ENCODE measurements around the gene TMED8.

GRCh38 chr14:77306416-77306815, 70.5 kb downstream of the TMED8 start:
- TF ChIP-seq EZH2 (IDR thresholded peaks at IDR 0.05): no peak
- TF ChIP-seq EZH2phosphoT487 (IDR thresholded peaks at IDR 0.05; ENCODE audit: borderline replicate concordance): no peak
- TF ChIP-seq CTCF (IDR thresholded peaks at IDR 0.05 in 2 of 3, conservative IDR thresholded peaks at IDR 0.05 in 1 of 3; ENCODE audit: borderline replicate concordance in 1 of 3, insufficient read depth in 1 of 3, low read depth in 2 of 3, low read length in 2 of 3): no peak
- no peak for TF ChIP-seq POLR2A (IDR thresholded peaks at IDR 0.05; ENCODE audit: borderline replicate concordance, extremely low read depth, insufficient read depth, insufficient read length)
- no peak for TF ChIP-seq ATF3 (IDR thresholded peaks at IDR 0.05)
- TF ChIP-seq RAD21 (IDR thresholded peaks at IDR 0.05; ENCODE audit: low read depth): no peak
- TF ChIP-seq TCF7L2 (IDR thresholded peaks at IDR 0.05; ENCODE audit: borderline replicate concordance, extremely low read depth, insufficient read depth, insufficient read length): no peak
- TF ChIP-seq ELF1 (IDR thresholded peaks at IDR 0.05; ENCODE audit: borderline replicate concordance, low read depth): no peak

Data from HCT116 (cell line).